GM19395 (cell line): ENCODE results near the gene DCC.
A peak's percentile ranks its signal among the peaks of the same experiment; 100 is the strongest.

Experiments
- ATAC-seq: cut with Tn5 transposase; IDR thresholded peaks from one replicate; pipeline ENCODE4 v1.9.1; 2021; ENCODE audit warnings: mild to moderate bottlenecking, moderate library complexity; ENCODE audit not compliant: unreplicated experiment

DCC gene

GRCh38 chr18:52577795-52578194, 237.8 kb downstream of the DCC start:
- ATAC-seq, result no peak

- ATAC-seq, result no peak
Observed at GRCh38 chr18:52582061-52582460, 242.1 kb downstream of the DCC start.

- ATAC-seq, result no peak
Observed at GRCh38 chr18:52582516-52582915, 242.5 kb downstream of the DCC start.

GRCh38 chr18:52588931-52589330, 248.9 kb downstream of the DCC start:
- no peak for ATAC-seq

- ATAC-seq, result no peak
Observed at GRCh38 chr18:52596748-52597435, 256.9 kb downstream of the DCC start.

- ATAC-seq, result no peak
Observed at GRCh38 chr18:52598921-52599320, 258.9 kb downstream of the DCC start.

GRCh38 chr18:52602820-52603219, 262.8 kb downstream of the DCC start:
- ATAC-seq, result no peak

- no peak for ATAC-seq
Observed at GRCh38 chr18:52605345-52605744, 265.3 kb downstream of the DCC start.

- ATAC-seq, result no peak
Observed at GRCh38 chr18:52607985-52608384, 268.0 kb downstream of the DCC start.

- no peak for ATAC-seq
Observed at GRCh38 chr18:52610451-52611115, 270.6 kb downstream of the DCC start.

- no peak for ATAC-seq
Observed at GRCh38 chr18:52612406-52612805, 272.4 kb downstream of the DCC start.

- no peak for ATAC-seq
Observed at GRCh38 chr18:52615321-52615720, 275.3 kb downstream of the DCC start.

- ATAC-seq, result peak; percentile 98
Observed at GRCh38 chr18:52615943-52616342, 275.9 kb downstream of the DCC start.

- no peak for ATAC-seq
Observed at GRCh38 chr18:52617931-52618330, 277.9 kb downstream of the DCC start.

- no peak for ATAC-seq
Observed at GRCh38 chr18:52620926-52621439, 281.0 kb downstream of the DCC start.

GRCh38 chr18:52624702-52625101, 284.7 kb downstream of the DCC start:
- ATAC-seq, result no peak

GRCh38 chr18:52636536-52636935, 296.5 kb downstream of the DCC start:
- ATAC-seq, result no peak

- no peak for ATAC-seq
Observed at GRCh38 chr18:52648201-52648600, 308.2 kb downstream of the DCC start.

GRCh38 chr18:52652391-52652790, 312.4 kb downstream of the DCC start:
- ATAC-seq, result no peak

GRCh38 chr18:52657043-52657805, 317.2 kb downstream of the DCC start:
- no peak for ATAC-seq

- ATAC-seq, result no peak
Observed at GRCh38 chr18:52667463-52668065, 327.6 kb downstream of the DCC start.
